Fibroblast of lung (primary cell): ENCODE measurements around the gene FN3KRP.

Experiments used
- CTCF ChIP-seq, 2 donors: IDR thresholded peaks in 1 of 2; conservative IDR thresholded peaks in 1 of 2; 1 replicate in 1 of 2; 2 replicates in 1 of 2; pipeline ENCODE4 v1.5.1; 2011 to 2012; ENCODE audit warnings: low read length in 2 of 2, control low read depth in 1 of 2, inconsistent platforms in 1 of 2, low read depth in 1 of 2, mild to moderate bottlenecking in 1 of 2
- EZH2 ChIP-seq: IDR thresholded peaks from 2 replicates; pipeline ENCODE4 v1.5.1; 2012; ENCODE audit warnings: low read length, control low read depth, mild to moderate bottlenecking; ENCODE audit errors: missing control alignments

- no peak for TF ChIP-seq CTCF (conservative IDR thresholded peaks at IDR 0.05 in 1 of 2, IDR thresholded peaks at IDR 0.05 in 1 of 2; ENCODE audit: low read depth in 1 of 2, low read length in 2 of 2)
- no peak for TF ChIP-seq EZH2
These were observed 6.0 kb downstream of the FN3KRP start for GRCh38 chr17:82722341-82723013.
